ENCODE data around the gene RNF167.
A peak's percentile ranks its signal among the peaks of the same experiment; 100 is the strongest.

DNA sequence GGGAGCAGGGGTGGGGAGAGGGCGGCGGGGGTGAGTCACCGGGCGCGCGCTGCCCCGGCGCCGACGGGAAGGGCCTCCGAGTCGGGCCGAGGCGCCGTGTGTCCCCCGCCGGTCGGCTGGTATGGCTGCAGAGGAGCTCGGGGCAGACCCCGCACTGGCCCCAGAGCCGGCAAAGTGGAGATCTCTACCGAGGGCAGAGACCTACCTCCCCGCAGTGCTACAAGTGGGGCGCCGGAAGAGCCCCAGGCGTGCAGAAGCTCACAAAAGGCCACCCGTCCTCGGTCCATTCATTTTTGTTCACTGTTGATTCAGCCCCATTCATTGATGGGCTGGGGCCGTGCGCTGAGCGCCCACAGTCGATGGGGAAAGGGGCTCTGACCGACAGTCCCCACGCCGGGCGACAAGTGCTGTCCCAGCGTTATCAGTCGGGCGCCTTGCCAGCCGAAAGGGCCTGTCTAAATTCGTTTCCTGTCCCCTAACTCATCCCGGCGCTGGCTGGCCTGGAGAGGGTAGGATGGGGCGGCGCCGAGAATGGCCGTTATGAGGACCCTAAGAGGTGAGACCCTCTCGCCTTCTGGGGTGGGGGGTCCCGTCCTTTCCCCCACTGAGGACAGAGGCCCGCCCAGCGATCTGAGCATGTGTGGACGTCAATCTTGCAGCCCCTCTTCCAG is 10.1 kb downstream of the RNF167 start:
- TF ChIP-seq CTCF (IDR thresholded peaks at IDR 0.05) (no peak), POLR2A (IDR thresholded peaks at IDR 0.05) (peak in 1 of 2 donors; percentile 3), POLR2AphosphoS5 (IDR thresholded peaks at IDR 0.05) (no peak), EP300 (IDR thresholded peaks at IDR 0.05) (no peak)

Data from gastroesophageal sphincter (tissue), 3 donors.